ENCODE results near the gene SEC24D. TPM values are rescaled to one million over a fixed set of nuclear protein-coding genes. Genes with fewer than 3 reads are reported as not detected.

Gene SEC24D
- total RNA-seq, 1 experiment from 2014 or later, result 61.5 TPM

- Histone ChIP-seq H4K91ac (ENCODE audit: insufficient read length, low read depth, low read length) (no peak overlapping the region), H3K9me3 (ENCODE audit: control insufficient read depth, low read depth, low read length) (no peaks in the 10 kb centered on the region), H3K27ac (ENCODE audit: insufficient read length, low read depth, low read length) (no peak overlapping the region), H3K79me1 (ENCODE audit: insufficient read depth, low read depth, low read length, poor library complexity, severe bottlenecking) (no peaks in the 10 kb centered on the region), H2AK5ac (ENCODE audit: insufficient read length, low read length) (no peak overlapping the region), H3K79me2 (ENCODE audit: insufficient read depth, low read length) (no peaks in the 10 kb centered on the region), H3K23ac (ENCODE audit: insufficient read length, low read depth, low read length) (no peak overlapping the region), H3K27me3 (ENCODE audit: insufficient read depth, low read length) (no peaks in the 10 kb centered on the region), H3K9ac (ENCODE audit: extremely low read depth, insufficient read length, low read length) (no peak overlapping the region), H3K56ac (ENCODE audit: insufficient read length, low read depth, low read length) (no peak overlapping the region), H2BK5ac (ENCODE audit: insufficient read length, low read length) (no peak overlapping the region), H4K8ac (replicated peaks; ENCODE audit: insufficient read length, low read depth, low read length) (no peak overlapping the region), H3K18ac (ENCODE audit: insufficient read length, low read depth, low read length) (no peak overlapping the region), H2BK20ac (ENCODE audit: low read depth, low read length, poor library complexity, severe bottlenecking) (no peak overlapping the region), H2BK12ac (ENCODE audit: insufficient read length, low read depth, low read length) (no peak overlapping the region), H4K20me1 (ENCODE audit: control insufficient read depth, insufficient read depth, insufficient read length) (no peaks in the 10 kb centered on the region), H3K14ac (ENCODE audit: insufficient read depth, low read length) (no peak overlapping the region), H2AFZ (ENCODE audit: low read length) (no peak overlapping the region), H4K5ac (ENCODE audit: insufficient read length, low read depth, low read length) (no peak overlapping the region), H3K23me2 (ENCODE audit: insufficient read length, low read depth, low read length, poor library complexity, severe bottlenecking) (no peaks in the 10 kb centered on the region), H3T11ph (ENCODE audit: low read length) (no peak overlapping the region), H2BK15ac (ENCODE audit: low read depth, low read length) (no peak overlapping the region), H3K4me2 (ENCODE audit: insufficient read depth, insufficient read length, low read length) (no peak overlapping the region), H3K4me1 (ENCODE audit: insufficient read depth, low read length) (peaks cover 4% of the 10 kb centered on the region; the same call in 1 of the 2 replicates), H3K4ac (ENCODE audit: low read depth, low read length) (no peak overlapping the region), H2BK120ac (ENCODE audit: low read depth, low read length, poor library complexity, severe bottlenecking) (no peak overlapping the region)
- Mint-ChIP-seq H3K27me3 (ENCODE audit: low read depth) (no peaks in the 10 kb centered on the region), H3K4me3 (no peak overlapping the region), H3K9me3 (peaks cover 0 to 2% of the 10 kb centered on the region in 2 experiments; a peak in 1 of 5 replicates), H3K36me3 (ENCODE audit: insufficient read depth in 1 of 3, low read depth in 3 of 3) (peaks cover 0 to 2% (median 0%) of the 10 kb centered on the region in 3 experiments; a peak in 2 of 7 replicates), H3K27ac (no peak overlapping the region), H3K4me1 (peaks cover 8 to 14% of the 10 kb centered on the region in 2 experiments)
- peak; percentile 77 for DNase-seq
- no CpG with 5 or more reads among the region's 5 CpGs for WGBS (ENCODE audit: extremely low coverage, insufficient read length, low lambda C conversion rate)
- TF ChIP-seq CTCF (conservative IDR thresholded peaks at IDR 0.05), result peak; percentile 79
Observed at GRCh38 chr4:118865091-118865708, 29.3 kb upstream of the SEC24D start.
